Subcutaneous adipose tissue (tissue), 4 donors: ENCODE data around the gene LRIT1. TPM values are rescaled to one million over a fixed set of nuclear protein-coding genes. Genes with fewer than 3 reads are reported as not detected.

Experiments
- CTCF ChIP-seq: fragments of 450-650 bp; IDR thresholded peaks from one replicate; pipeline ENCODE4 v1.5.1; 2016; ENCODE audit warnings: low read depth, mild to moderate bottlenecking, control low read depth, antibody characterized with exemption, moderate library complexity
- total RNA-seq, 4 donors: library from RNA; depleted of rRNA; stranded (reverse); fragments of >200 nt; gene quantifications; one replicate each; pipeline ENCODE4 v1.1.0, GENCODE V29; 2016

The LRIT1 gene
- total RNA-seq, 4 donors from 2014 or later, result not detected

- no peak for TF ChIP-seq CTCF
Observed at GRCh38 chr10:84269162-84269561, 27.8 kb upstream of the LRIT1 start.

- TF ChIP-seq CTCF, result no peak
Observed at GRCh38 chr10:84267503-84268126, 26.3 kb upstream of the LRIT1 start.

GRCh38 chr10:84265418-84265817 lies 24.1 kb upstream of the LRIT1 start:
- no peak for TF ChIP-seq CTCF

- no peak for TF ChIP-seq CTCF
Observed at GRCh38 chr10:84264611-84265141, 23.3 kb upstream of the LRIT1 start.

GRCh38 chr10:84263716-84264115 lies 22.4 kb upstream of the LRIT1 start:
- TF ChIP-seq CTCF, result no peak

- TF ChIP-seq CTCF, result no peak
Observed at GRCh38 chr10:84262190-84262956, 21.0 kb upstream of the LRIT1 start.

GRCh38 chr10:84261236-84261915 lies 20.0 kb upstream of the LRIT1 start:
- TF ChIP-seq CTCF, result no peak
